BLaER1 treated with 17β-estradiol and CSF1 and Interleukin-3, amounts not matched to agents 10 nM and 100 nM (cell line): Measurements from ENCODE around the gene CUL9.

Source experiments
- H3K27ac ChIP-seq, 11 experiments: shearing (Covaris generic); formaldehyde crosslinking; 2 replicates each; pipeline ENCODE4 v1.8.1; 2022
- H3K27me3 ChIP-seq, 11 experiments: shearing (Covaris generic); formaldehyde crosslinking; 2 replicates each; pipeline ENCODE4 v1.8.1; 2022
- H3K36me3 ChIP-seq, 11 experiments: shearing (Covaris generic); formaldehyde crosslinking; 2 replicates each; pipeline ENCODE4 v1.8.1; 2022
- H3K4me1 ChIP-seq, 10 experiments: shearing (Covaris generic); formaldehyde crosslinking; 2 replicates each; pipeline ENCODE4 v1.8.1; 2022
- H3K4me2 ChIP-seq, 11 experiments: shearing (Covaris generic); formaldehyde crosslinking; 2 replicates each; pipeline ENCODE4 v1.8.1; 2022
- H3K4me3 ChIP-seq, 10 experiments: shearing (Covaris generic); formaldehyde crosslinking; 2 replicates each; pipeline ENCODE4 v1.8.1; 2022
- H3K9ac ChIP-seq, 11 experiments: shearing (Covaris generic); formaldehyde crosslinking; 2 replicates each; pipeline ENCODE4 v1.8.1; 2022
- H3K9me3 ChIP-seq, 11 experiments: shearing (Covaris generic); formaldehyde crosslinking; replicated peaks in 1 of 11; 2 replicates each; pipeline ENCODE4 v1.8.1; 2022
- H4K20me1 ChIP-seq, 11 experiments: shearing (Covaris generic); formaldehyde crosslinking; 2 replicates each; pipeline ENCODE4 v1.8.1; 2022
- Cebpa-rat ChIP-seq, 11 experiments: shearing (Covaris generic); IDR thresholded peaks; 2 replicates each; pipeline ENCODE4 v1.8.1; 2022

The CUL9 gene

GRCh38 chr6:43248791-43249190, 66.8 kb downstream of the CUL9 start:
- no peak overlapping the region for H3K9ac ChIP-seq
- no peak overlapping the region for H3K4me2 ChIP-seq
- H3K4me1 ChIP-seq: peaks cover 7 to 32% (median 22%) of the 10 kb centered on the region in 10 experiments; a peak in 19 of 20 replicates
- no peak overlapping the region for H3K4me3 ChIP-seq
- no peak for TF ChIP-seq Cebpa-rat (IDR thresholded peaks at IDR 0.05)
- H3K27ac ChIP-seq: no peak overlapping the region
- H3K36me3 ChIP-seq: no peaks in the 10 kb centered on the region
- peaks cover 0 to 18% (median 0%) of the 10 kb centered on the region in 11 experiments; a peak in 4 of 22 replicates for H4K20me1 ChIP-seq
- no peaks in the 10 kb centered on the region for H3K9me3 ChIP-seq
- H3K27me3 ChIP-seq: peaks cover 66 to 100% (median 93%) of the 10 kb centered on the region in 11 experiments

- H3K27me3 ChIP-seq: peaks cover 44 to 91% (median 74%) of the 10 kb centered on the region in 11 experiments
- H3K9ac ChIP-seq: no peak overlapping the region
- peak overlapping the region in 3 of 11 experiments; percentile 6 to 15 (median 12); a peak in 2 of 22 replicates for H3K4me2 ChIP-seq
- no peak overlapping the region for H3K27ac ChIP-seq
- no peaks in the 10 kb centered on the region for H3K36me3 ChIP-seq
- H4K20me1 ChIP-seq: peaks cover 0 to 13% (median 0%) of the 10 kb centered on the region in 11 experiments; a peak in 3 of 22 replicates
- H3K9me3 ChIP-seq: no peaks in the 10 kb centered on the region
- no peak for TF ChIP-seq Cebpa-rat (IDR thresholded peaks at IDR 0.05)
- no peak overlapping the region for H3K4me3 ChIP-seq
- peaks cover 7 to 32% (median 22%) of the 10 kb centered on the region in 10 experiments; a peak in 18 of 20 replicates for H3K4me1 ChIP-seq
Observed at GRCh38 chr6:43250992-43251373, 69.0 kb downstream of the CUL9 start.

- TF ChIP-seq Cebpa-rat (IDR thresholded peaks at IDR 0.05): no peak
- Histone ChIP-seq H3K9ac (no peak overlapping the region), H3K27me3 (peaks cover 37 to 67% (median 57%) of the 10 kb centered on the region in 11 experiments), H3K27ac (no peak overlapping the region), H3K9me3 (no peaks in the 10 kb centered on the region), H3K36me3 (no peaks in the 10 kb centered on the region), H3K4me2 (no peak overlapping the region), H3K4me3 (no peak overlapping the region), H3K4me1 (peaks cover 0 to 18% (median 11%) of the 10 kb centered on the region in 10 experiments; a peak in 12 of 20 replicates), H4K20me1 (peaks cover 0 to 13% (median 0%) of the 10 kb centered on the region in 11 experiments; a peak in 2 of 22 replicates)
Observed at GRCh38 chr6:43253401-43253800, 71.4 kb downstream of the CUL9 start.

DNA sequence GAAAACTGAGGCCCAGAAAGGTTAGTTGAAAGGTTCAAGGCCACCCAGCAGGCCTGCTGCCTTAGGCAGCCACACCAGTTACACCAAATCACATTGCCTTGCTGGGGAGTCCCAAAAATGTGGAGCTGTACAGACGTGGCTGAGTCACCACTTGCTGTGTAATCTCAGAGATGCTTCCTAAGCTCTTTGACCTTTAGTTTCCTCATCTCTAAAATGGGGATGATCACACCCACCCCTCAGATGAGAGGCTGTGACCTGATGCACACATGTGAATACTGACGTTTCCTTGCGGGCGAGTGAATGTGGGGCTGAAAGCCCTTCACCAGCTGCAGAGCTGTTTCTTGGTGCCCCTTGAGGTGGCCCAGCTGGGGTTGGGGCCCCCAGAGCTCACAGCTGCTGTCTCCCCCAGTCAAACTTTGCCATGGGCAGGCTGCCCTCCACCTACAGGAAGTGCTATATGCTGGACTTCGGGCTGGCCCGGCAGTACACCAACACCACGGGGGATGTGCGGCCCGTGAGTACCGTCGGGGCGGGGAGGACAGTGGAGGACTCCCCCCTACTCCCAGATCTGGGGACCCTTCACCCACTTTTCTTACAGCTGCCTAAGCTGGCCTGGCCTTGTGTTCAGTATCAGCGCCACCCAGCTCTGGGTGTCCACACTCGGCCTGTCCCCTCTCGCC, 72.3 kb downstream of the CUL9 start:
- Histone ChIP-seq H4K20me1 (peaks cover 0 to 13% (median 0%) of the 10 kb centered on the region in 11 experiments; a peak in 2 of 22 replicates), H3K4me3 (no peak overlapping the region), H3K27me3 (peaks cover 29 to 58% (median 48%) of the 10 kb centered on the region in 11 experiments), H3K4me1 (peaks cover 0 to 18% (median 11%) of the 10 kb centered on the region in 10 experiments; a peak in 12 of 20 replicates), H3K36me3 (no peaks in the 10 kb centered on the region), H3K4me2 (no peak overlapping the region), H3K27ac (no peak overlapping the region), H3K9me3 (no peaks in the 10 kb centered on the region), H3K9ac (no peak overlapping the region)
- TF ChIP-seq Cebpa-rat (IDR thresholded peaks at IDR 0.05): no peak

DNA sequence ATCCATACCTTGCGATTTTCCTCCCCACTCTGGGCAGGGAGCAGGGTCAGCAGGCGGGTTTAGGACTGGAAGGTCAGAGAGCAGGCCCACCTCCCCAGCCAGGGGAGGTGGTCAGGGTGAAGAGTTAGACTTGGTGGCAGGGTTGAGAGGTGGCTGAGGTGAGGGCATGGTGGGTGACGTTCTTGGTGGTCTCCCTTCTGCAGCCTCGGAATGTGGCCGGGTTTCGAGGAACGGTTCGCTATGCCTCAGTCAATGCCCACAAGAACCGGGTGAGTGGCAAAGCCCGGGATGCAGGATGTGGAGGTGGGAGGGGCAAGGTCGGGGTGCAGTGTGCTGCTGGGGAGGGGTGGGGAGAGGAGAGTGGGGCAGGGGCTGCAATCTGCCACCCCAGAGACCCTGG, 72.8 kb downstream of the CUL9 start:
- no peak overlapping the region for H3K4me3 ChIP-seq
- peaks cover 0 to 18% (median 11%) of the 10 kb centered on the region in 10 experiments; a peak in 12 of 20 replicates for H3K4me1 ChIP-seq
- H3K9ac ChIP-seq: no peak overlapping the region
- H3K27ac ChIP-seq: no peak overlapping the region
- H3K4me2 ChIP-seq: no peak overlapping the region
- no peak for TF ChIP-seq Cebpa-rat (IDR thresholded peaks at IDR 0.05)
- peaks cover 29 to 53% (median 42%) of the 10 kb centered on the region in 11 experiments for H3K27me3 ChIP-seq
- H3K36me3 ChIP-seq: no peaks in the 10 kb centered on the region
- peaks cover 0 to 13% (median 0%) of the 10 kb centered on the region in 11 experiments; a peak in 2 of 22 replicates for H4K20me1 ChIP-seq
- H3K9me3 ChIP-seq: no peaks in the 10 kb centered on the region

DNA sequence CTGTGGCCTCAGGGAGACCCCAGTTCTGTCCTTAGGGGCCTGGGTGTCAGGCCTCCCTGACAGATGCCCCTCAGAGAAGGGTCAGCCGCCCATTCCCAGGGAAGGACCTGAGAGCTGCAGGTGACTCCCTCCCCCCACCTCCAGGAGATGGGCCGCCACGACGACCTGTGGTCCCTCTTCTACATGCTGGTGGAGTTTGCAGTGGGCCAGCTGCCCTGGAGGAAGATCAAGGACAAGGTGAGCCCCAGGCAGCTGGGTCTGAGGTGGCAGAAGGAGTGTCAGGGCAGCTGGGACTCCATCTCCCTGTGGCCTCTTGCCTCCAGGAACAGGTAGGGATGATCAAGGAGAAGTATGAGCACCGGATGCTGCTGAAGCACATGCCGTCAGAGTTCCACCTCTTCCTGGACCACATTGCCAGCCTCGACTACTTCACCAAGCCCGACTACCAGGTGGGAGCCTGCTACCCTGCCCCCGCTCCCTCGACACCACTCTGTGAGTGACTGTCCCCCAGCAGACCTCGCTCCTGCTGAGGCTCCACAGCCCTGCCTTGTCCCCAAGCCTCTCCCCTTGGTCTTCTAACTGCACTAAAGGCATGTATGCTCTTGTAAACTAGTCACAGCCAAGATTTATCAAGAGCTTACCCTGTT, 73.5 kb downstream of the CUL9 start:
- no peak overlapping the region for H3K4me3 ChIP-seq

GRCh38 chr6:43256670-43257366, 74.8 kb downstream of the CUL9 start:
- no peak overlapping the region for H3K9ac ChIP-seq
- no peak overlapping the region for H3K4me3 ChIP-seq
- H4K20me1 ChIP-seq: peaks cover 0 to 13% (median 0%) of the 10 kb centered on the region in 11 experiments; a peak in 2 of 22 replicates
- no peaks in the 10 kb centered on the region for H3K36me3 ChIP-seq
- TF ChIP-seq Cebpa-rat (IDR thresholded peaks at IDR 0.05): no peak
- peaks cover 10 to 33% (median 22%) of the 10 kb centered on the region in 11 experiments for H3K27me3 ChIP-seq
- H3K4me2 ChIP-seq: peak overlapping the region in 3 of 11 experiments; percentile 27 to 67 (median 61); a peak in 5 of 22 replicates
- H3K9me3 ChIP-seq: no peaks in the 10 kb centered on the region
- H3K27ac ChIP-seq: no peak overlapping the region
- peaks cover 0 to 18% (median 0%) of the 10 kb centered on the region in 10 experiments; a peak in 5 of 20 replicates for H3K4me1 ChIP-seq

More for the DNA sequence above, 73.5 kb downstream of the CUL9 start:
- Histone ChIP-seq H3K27me3 (peaks cover 23 to 46% (median 35%) of the 10 kb centered on the region in 11 experiments), H3K9me3 (no peaks in the 10 kb centered on the region), H3K27ac (no peak overlapping the region), H3K4me1 (peaks cover 0 to 18% (median 11%) of the 10 kb centered on the region in 10 experiments; a peak in 12 of 20 replicates), H4K20me1 (peaks cover 0 to 13% (median 0%) of the 10 kb centered on the region in 11 experiments; a peak in 2 of 22 replicates), H3K36me3 (no peaks in the 10 kb centered on the region), H3K4me2 (no peak overlapping the region), H3K9ac (no peak overlapping the region)
- no peak for TF ChIP-seq Cebpa-rat (IDR thresholded peaks at IDR 0.05)

- H3K9me3 ChIP-seq: no peaks in the 10 kb centered on the region
- no peaks in the 10 kb centered on the region for H3K36me3 ChIP-seq
- H3K4me2 ChIP-seq: peak overlapping the region in 3 of 11 experiments; percentile 27 to 67 (median 61); a peak in 5 of 22 replicates
- peaks cover 5 to 26% (median 15%) of the 10 kb centered on the region in 11 experiments; a peak in 21 of 22 replicates for H3K27me3 ChIP-seq
- H3K9ac ChIP-seq: no peak overlapping the region
- peaks cover 0 to 18% (median 0%) of the 10 kb centered on the region in 10 experiments; a peak in 5 of 20 replicates for H3K4me1 ChIP-seq
- H4K20me1 ChIP-seq: peaks cover 0 to 13% (median 0%) of the 10 kb centered on the region in 11 experiments; a peak in 2 of 22 replicates
- H3K27ac ChIP-seq: peak overlapping the region in 1 of 11 experiments; percentile 37; a peak in 1 of 22 replicates
- TF ChIP-seq Cebpa-rat (IDR thresholded peaks at IDR 0.05): no peak
- H3K4me3 ChIP-seq: no peak overlapping the region
Observed at GRCh38 chr6:43257367-43258145, 75.6 kb downstream of the CUL9 start.
